H1 (cell line): ENCODE results near the gene IMP3. TPM values are rescaled to one million over a fixed set of nuclear protein-coding genes. Genes with fewer than 3 reads are reported as not detected.

Experiments used
- CTCF ChIA-PET: fragments of 300-600 bp; sonication (Branson Sonifier 250); formaldehyde crosslinking; loops from one replicate; lab custom pipeline; 2021; ENCODE audit not compliant: partially characterized antibody; lab: Charles Lee
- POLR2A ChIA-PET: fragments of 300-600 bp; sonication (Branson Sonifier 250); formaldehyde crosslinking; loops from one replicate; lab custom pipeline; 2021; ENCODE audit warnings: inconsistent platforms; ENCODE audit not compliant: partially characterized antibody; lab: Charles Lee
- DNase-seq, 2 experiments: peaks; one replicate each; pipeline versions ENCODE4 v3.0.0 to v3.0.0-alpha.2; 2010 to 2022; ENCODE audit warnings: low spot score in 2 of 2, low read depth in 1 of 2, mixed read lengths in 1 of 2
- FAIRE-seq: peaks from 2 replicates; lab custom pipeline; 2011; peaks lifted over from hg19 to GRCh38; lab: Jason Lieb, UNC
- H2AFZ ChIP-seq: 2 replicates; pipeline ENCODE4 v1.8.1; 2012; ENCODE audit warnings: low read length, inconsistent platforms
- H2AK5ac ChIP-seq: 2 replicates; pipeline ENCODE4 v1.6.1; 2013; ENCODE audit warnings: low read depth, low read length
- H2BK120ac ChIP-seq: replicated peaks from 2 replicates; pipeline ENCODE3; 2013; ENCODE audit warnings: low read depth, low read length, inconsistent platforms
- H2BK12ac ChIP-seq: 2 replicates; pipeline ENCODE4 v1.6.1; 2013; ENCODE audit warnings: low read depth, low read length
- H2BK15ac ChIP-seq: 2 replicates; pipeline ENCODE4 v1.6.1; 2013; ENCODE audit warnings: low read length
- H2BK20ac ChIP-seq: 2 replicates; pipeline ENCODE4 v1.6.1; 2013; ENCODE audit warnings: low read length
- H2BK5ac ChIP-seq: 2 replicates; pipeline ENCODE4 v1.6.1; 2013; ENCODE audit warnings: low read depth, low read length
- H3K14ac ChIP-seq: 2 replicates; pipeline ENCODE4 v1.6.1; 2013; ENCODE audit warnings: inconsistent platforms; ENCODE audit not compliant: insufficient read length
- H3K18ac ChIP-seq: 2 replicates; pipeline ENCODE4 v1.6.1; 2013; ENCODE audit warnings: low read length; ENCODE audit errors: extremely low read depth
- H3K23ac ChIP-seq: 2 replicates; pipeline ENCODE4 v1.6.1; 2013; ENCODE audit warnings: inconsistent platforms; ENCODE audit not compliant: insufficient read length
- H3K23me2 ChIP-seq: 2 replicates; pipeline ENCODE4 v1.6.1; 2013; ENCODE audit warnings: low read depth, low read length
- H3K27ac ChIP-seq: 2 replicates; pipeline ENCODE4 v1.6.1; 2011; ENCODE audit warnings: low read depth, low read length, inconsistent platforms
- H3K27me3 ChIP-seq, 4 experiments: replicated peaks in 1 of 4; 1 replicate in 1 of 4; 2 replicates in 3 of 4; pipeline versions ENCODE4 v1.6.1 to v1.8.1; 2011 to 2013; ENCODE audit warnings: low read length in 3 of 4, mild to moderate bottlenecking in 3 of 4, inconsistent platforms in 2 of 4, mixed read lengths in 2 of 4, moderate library complexity in 1 of 4; ENCODE audit not compliant: control insufficient read depth in 3 of 4, insufficient read depth in 3 of 4; ENCODE audit errors: extremely low read depth in 1 of 4
- H3K36me3 ChIP-seq, 4 experiments: 2 replicates each; pipeline versions ENCODE4 v1.6.1 to v1.8.1; 2011 to 2013; ENCODE audit warnings: mild to moderate bottlenecking in 4 of 4, low read length in 3 of 4, moderate library complexity in 2 of 4, control low read depth in 1 of 4, inconsistent platforms in 1 of 4; ENCODE audit not compliant: insufficient read depth in 4 of 4, control insufficient read depth in 2 of 4
- H3K4ac ChIP-seq: replicated peaks from 2 replicates; pipeline ENCODE3; 2013; ENCODE audit warnings: low read length, low read depth, mixed read lengths, inconsistent platforms; ENCODE audit not compliant: insufficient read length
- H3K4me1 ChIP-seq, 4 experiments: replicated peaks in 1 of 4; 1 replicate in 1 of 4; 2 replicates in 3 of 4; pipeline versions ENCODE4 v1.6.1 to v1.8.1; 2011 to 2013; ENCODE audit warnings: low read length in 3 of 4, inconsistent platforms in 2 of 4, mixed read lengths in 1 of 4; ENCODE audit not compliant: insufficient read depth in 4 of 4, control insufficient read depth in 3 of 4
- H3K4me2 ChIP-seq, 2 experiments: 2 replicates each; pipeline versions ENCODE4 v1.6.1 to v1.8.1; 2011 to 2013; ENCODE audit warnings: low read depth in 2 of 2, low read length in 2 of 2, control low read depth in 1 of 2, inconsistent platforms in 1 of 2, mild to moderate bottlenecking in 1 of 2; ENCODE audit not compliant: insufficient read depth in 1 of 2
- H3K4me3 ChIP-seq, 4 experiments: fragments of 200-600, 300-600 bp in 1 of 4; sonication (generic), shearing (Covaris generic), sonication (Bioruptor Twin) in 1 of 4; 2 replicates each; pipeline versions ENCODE4 v1.5.1 to v1.8.1; 2011 to 2016; ENCODE audit warnings: low read length in 4 of 4, low read depth in 3 of 4, control low read depth in 2 of 4, inconsistent platforms in 2 of 4, mild to moderate bottlenecking in 2 of 4, mixed read lengths in 1 of 4, moderate library complexity in 1 of 4; ENCODE audit not compliant: insufficient read depth in 2 of 4; ENCODE audit errors: extremely low read depth in 1 of 4
- H3K56ac ChIP-seq: replicated peaks from 2 replicates; pipeline ENCODE3; 2013; ENCODE audit warnings: low read depth, mild to moderate bottlenecking, mixed read lengths, low read length, inconsistent platforms; ENCODE audit not compliant: insufficient read length
- H3K79me1 ChIP-seq: 2 replicates; pipeline ENCODE4 v1.6.1; 2013; ENCODE audit warnings: low read depth, low read length, control low read depth
- H3K79me2 ChIP-seq, 2 experiments: 2 replicates each; pipeline versions ENCODE4 v1.6.1 to v1.8.1; 2012 to 2013; ENCODE audit warnings: low read length in 2 of 2, mild to moderate bottlenecking in 2 of 2, inconsistent platforms in 1 of 2; ENCODE audit not compliant: insufficient read depth in 2 of 2, control insufficient read depth in 1 of 2
- H3K9ac ChIP-seq, 4 experiments: replicated peaks in 1 of 4; 1 replicate in 1 of 4; 2 replicates in 3 of 4; pipeline versions ENCODE4 v1.6.1 to v1.8.1; 2011 to 2013; ENCODE audit warnings: low read depth in 3 of 4, low read length in 3 of 4, control low read depth in 2 of 4, mild to moderate bottlenecking in 2 of 4, moderate library complexity in 2 of 4, inconsistent platforms in 1 of 4; ENCODE audit errors: extremely low read depth in 1 of 4
- H3K9me3 ChIP-seq, 2 experiments: 2 replicates each; pipeline versions ENCODE4 v1.6.1 to v1.8.1; 2012 to 2013; ENCODE audit warnings: mild to moderate bottlenecking in 2 of 2, moderate library complexity in 2 of 2, control low read depth in 1 of 2, inconsistent platforms in 1 of 2, low read depth in 1 of 2, low read length in 1 of 2, mixed read lengths in 1 of 2; ENCODE audit not compliant: insufficient read depth in 2 of 2
- H4K20me1 ChIP-seq, 2 experiments: replicated peaks in 1 of 2; 2 replicates each; pipeline versions ENCODE3 to v1.8.1; 2011 to 2013; ENCODE audit warnings: inconsistent platforms in 2 of 2, low read length in 2 of 2, mild to moderate bottlenecking in 1 of 2; ENCODE audit not compliant: insufficient read depth in 2 of 2, control insufficient read depth in 1 of 2
- H4K5ac ChIP-seq: 2 replicates; pipeline ENCODE4 v1.6.1; 2013; ENCODE audit warnings: low read length, low read depth, mixed read lengths, inconsistent platforms; ENCODE audit not compliant: insufficient read length
- H4K8ac ChIP-seq: 2 replicates; pipeline ENCODE4 v1.8.0; 2013; ENCODE audit warnings: mild to moderate bottlenecking, moderate library complexity, low read length, inconsistent platforms; ENCODE audit not compliant: insufficient read depth; ENCODE audit errors: extremely low read depth
- H4K91ac ChIP-seq: replicated peaks from 2 replicates; pipeline ENCODE3; 2013; ENCODE audit warnings: low read length, mixed read lengths, inconsistent platforms; ENCODE audit not compliant: insufficient read length
- ASH2L ChIP-seq: fragments of 200-600, 300-600 bp; sonication (generic); IDR thresholded peaks from one replicate; pipeline ENCODE4 v1.7.1; 2017; ENCODE audit warnings: low read length
- ATF3 ChIP-seq: IDR thresholded peaks from 2 replicates; pipeline ENCODE4 v1.6.1; 2011; ENCODE audit warnings: low read depth, mild to moderate bottlenecking, low read length; ENCODE audit not compliant: insufficient read depth
- CBX5 ChIP-seq: fragments of 300-800, 300-1000 bp; sonication (generic); IDR thresholded peaks from 2 replicates; pipeline ENCODE4 v1.7.1; 2016; ENCODE audit warnings: antibody characterized with exemption, low read length, low read depth
- CHD1 ChIP-seq: IDR thresholded peaks from 2 replicates; pipeline ENCODE4 v1.6.1; 2012; ENCODE audit warnings: low read depth, low read length, improper control_type of control experiment
- CTCF ChIP-seq, 3 experiments: IDR thresholded peaks; 1 replicate in 2 of 3; 2 replicates in 1 of 3; pipeline versions ENCODE4 v1.5.1 to v1.6.1; 2011; ENCODE audit warnings: low read length in 3 of 3, mild to moderate bottlenecking in 3 of 3, inconsistent platforms in 2 of 3, low read depth in 1 of 3, moderate library complexity in 1 of 3; ENCODE audit not compliant: insufficient read depth in 1 of 3; ENCODE audit errors: control extremely low read depth in 1 of 3
- GTF2F1 ChIP-seq: IDR thresholded peaks from 2 replicates; pipeline ENCODE4 v1.6.1; 2012; ENCODE audit warnings: low read depth, low read length, improper control_type of control experiment, borderline replicate concordance
- NRF1 ChIP-seq: IDR thresholded peaks from 2 replicates; pipeline ENCODE4 v1.6.1; 2011; ENCODE audit warnings: mild to moderate bottlenecking, low read depth, low read length, improper control_type of control experiment
- SIRT6 ChIP-seq: IDR thresholded peaks from one replicate; pipeline ENCODE4 v1.7.1; 2012; ENCODE audit warnings: low read length, inconsistent platforms
- SIX5 ChIP-seq: IDR thresholded peaks from 2 replicates; pipeline ENCODE4 v1.6.1; 2011; ENCODE audit warnings: mild to moderate bottlenecking, low read depth, low read length
- SP1 ChIP-seq: IDR thresholded peaks from 2 replicates; pipeline ENCODE4 v1.6.1; 2011; ENCODE audit warnings: low read depth, low read length
- SP2 ChIP-seq: IDR thresholded peaks from 2 replicates; pipeline ENCODE4 v1.6.1; 2012; ENCODE audit warnings: mild to moderate bottlenecking, low read length, inconsistent platforms
- YY1 ChIP-seq: IDR thresholded peaks from 2 replicates; pipeline ENCODE4 v1.6.1; 2011; ENCODE audit warnings: low read depth, mild to moderate bottlenecking, low read length
- WGBS, 2 experiments: shearing (Covaris generic) in 1 of 2; methylation state at CpG; one replicate each; pipeline versions ENCODE4 v1.1.6 to v1.1.7; 2013 to 2015; ENCODE audit warnings: low lambda C conversion rate in 2 of 2, mixed read lengths in 2 of 2, inconsistent platforms in 1 of 2, low coverage in 1 of 2, missing lambda C conversion rate in 1 of 2; ENCODE audit not compliant: insufficient replicate concordance in 2 of 2, insufficient coverage in 1 of 2, insufficient read length in 1 of 2; ENCODE audit errors: extremely low coverage in 1 of 2, missing lambda C conversion rate in 1 of 2; 5-methylcytosine and 5-hydroxymethylcytosine counted together
- polyA plus RNA-seq, 7 experiments: library from polyadenylated mRNA; depleted of rRNA in 3 of 7; stranded (reverse) in 5 of 7; unstranded in 2 of 7; fragments of >200 nt in 5 of 7; fragments of 200-250 nt in 2 of 7; gene quantifications; 1 replicate in 5 of 7; 2 replicates in 1 of 7; 4 replicates in 1 of 7; pipeline versions ENCODE4 v1.2.1 to v1.2.3, GENCODE V29; 2011 to 2013; ENCODE audit warnings: missing spikeins in 2 of 7, mixed read lengths in 2 of 7
- total RNA-seq: library from RNA; stranded (reverse); fragmentation: NEBNext Ultra II Directional; extraction: Animal tissue kit (Norgen Biotek cat#: 25700); gene quantifications from 2 replicates; pipeline ENCODE4 v1.2.1, GENCODE V29; 2021

Gene IMP3
- total and polyA plus RNA-seq, 2 of the 8 experiments (the other 6 are each of a cell fraction or from before 2014, with no cell fraction given): 114 to 273 TPM

- Histone ChIP-seq H4K91ac (no peak overlapping the region), H3K9me3 (no peaks in the 10 kb centered on the region), H3K23ac (no peak overlapping the region), H3K36me3 (no peaks in the 10 kb centered on the region), H3K79me2 (no peaks in the 10 kb centered on the region), H4K8ac (peak overlapping the region; percentile 35; the same call in 1 of the 2 replicates), H2BK5ac (no peak overlapping the region), H3K18ac (no peak overlapping the region), H3K79me1 (no peaks in the 10 kb centered on the region), H2BK12ac (no peak overlapping the region), H3K27ac (no peak overlapping the region), H2AFZ (no peak overlapping the region), H3K14ac (no peak overlapping the region), H3K4me2 (no peak overlapping the region), H3K4me3 (no peak overlapping the region), H4K5ac (no peak overlapping the region), H2BK120ac (no peak overlapping the region), H2BK20ac (no peak overlapping the region), H2AK5ac (no peak overlapping the region), H3K4ac (no peak overlapping the region), H3K27me3 (no peaks in the 10 kb centered on the region), H3K4me1 (peaks cover 7 to 17% (median 9%) of the 10 kb centered on the region in 4 experiments), H3K9ac (no peak overlapping the region), H3K23me2 (no peaks in the 10 kb centered on the region; the same call in 1 of the 2 replicates), H3K56ac (no peak overlapping the region), H4K20me1 (no peaks in the 10 kb centered on the region), H2BK15ac (no peak overlapping the region)
- POLR2A ChIA-PET: interaction anchor here (1.4 to 2.7 kb wide), 2 partner anchors 13 to 28 kb away, joined by 3 to 7 read pairs; no protein-coding TSS in a partner anchor
- FAIRE-seq: no peak
- no peak for DNase-seq
- CTCF ChIA-PET: interaction anchor here (0.6 to 4.4 kb wide), 5 partner anchors 11 to 59 kb away, joined by 3 to 32 read pairs (median 3); no protein-coding TSS in a partner anchor
- 89% methylated on average over 8 of the region's 8 CpGs; no CpG with 5 or more reads in 1 of the 2 experiments for WGBS, 2 experiments
- TF ChIP-seq ASH2L (no peak), CTCF (IDR thresholded peaks at IDR 0.05; ENCODE audit: control extremely low read depth in 1 of 3, insufficient read depth in 1 of 3, low read depth in 1 of 3, low read length in 3 of 3) (no peak), ATF3 (no peak), GTF2F1 (no peak), SP1 (no peak), SIX5 (no peak), CBX5 (no peak), YY1 (no peak), SIRT6 (no peak), CHD1 (no peak), NRF1 (no peak), SP2 (no peak)
Measured at GRCh38 chr15:75674366-75674765, 34.3 kb upstream of the IMP3 start.
